Renal cortical epithelial cell (primary cell): ENCODE data around the gene ERICH4. TPM values are rescaled to one million over a fixed set of nuclear protein-coding genes. Genes with fewer than 3 reads are reported as not detected.
A peak's percentile ranks its signal among the peaks of the same experiment; 100 is the strongest.

Experiments
- DNase-seq: peaks from one replicate; pipeline ENCODE4 v3.0.0-alpha.2; 2011; ENCODE audit warnings: low read depth
- total RNA-seq: library from RNA; depleted of rRNA; stranded (reverse); fragments of >200 nt; gene quantifications from 2 replicates; pipeline ENCODE4 v1.2.3, GENCODE V29; 2014

ERICH4 gene
- total RNA-seq, 1 donor from 2014 or later = not detected

GRCh38 chr19:41414461-41414860 is 28.5 kb upstream of the ERICH4 start:
- no peak for DNase-seq

GRCh38 chr19:41415154-41415571 is 27.8 kb upstream of the ERICH4 start:
- DNase-seq = no peak

- no peak for DNase-seq
Observed at GRCh38 chr19:41416194-41416674, 26.7 kb upstream of the ERICH4 start.

GRCh38 chr19:41420101-41420880 is 22.7 kb upstream of the ERICH4 start:
- no peak for DNase-seq

GRCh38 chr19:41421314-41421713 is 21.6 kb upstream of the ERICH4 start:
- DNase-seq = no peak

GRCh38 chr19:41421973-41422372 is 21.0 kb upstream of the ERICH4 start:
- no peak for DNase-seq

GRCh38 chr19:41422456-41422855 is 20.5 kb upstream of the ERICH4 start:
- no peak for DNase-seq

- DNase-seq = no peak
Observed at GRCh38 chr19:41422955-41423354, 20.0 kb upstream of the ERICH4 start.

- no peak for DNase-seq
Observed at GRCh38 chr19:41424335-41425173, 18.4 kb upstream of the ERICH4 start.

GRCh38 chr19:41425174-41426115 is 17.5 kb upstream of the ERICH4 start:
- DNase-seq = no peak

GRCh38 chr19:41426116-41426841 is 16.7 kb upstream of the ERICH4 start:
- no peak for DNase-seq

- DNase-seq = peak; percentile 30
Observed at GRCh38 chr19:41426952-41427646, 15.9 kb upstream of the ERICH4 start, which contains the start of gene B3GNT8. TSS of gene B3GNT8 (minus strand) at chr19:41427374. CDS start at chr19:41426778, 596 bp downstream.

- no peak for DNase-seq
Observed at GRCh38 chr19:41427647-41428480, 15.1 kb upstream of the ERICH4 start.

GRCh38 chr19:41428481-41428859 is 14.5 kb upstream of the ERICH4 start:
- no peak for DNase-seq

- no peak for DNase-seq
Observed at GRCh38 chr19:41430922-41431321, 12.0 kb upstream of the ERICH4 start.

GRCh38 chr19:41431426-41432386 is 11.2 kb upstream of the ERICH4 start:
- DNase-seq = no peak

GRCh38 chr19:41433171-41433570 is 9.8 kb upstream of the ERICH4 start:
- no peak for DNase-seq

GRCh38 chr19:41434450-41434849 is 8.5 kb upstream of the ERICH4 start:
- DNase-seq = no peak
